HG03565 (cell line): ENCODE measurements around the gene UBE2M.
"Not testable (repeated sequence)": the region's sequence is repeated elsewhere in the genome, so short reads cannot be mapped to it uniquely, and the experiment has no call there.

Source experiments
- ATAC-seq: cut with Tn5 transposase; IDR thresholded peaks from one replicate; pipeline ENCODE4 v1.9.1; 2021; ENCODE audit warnings: mild to moderate bottlenecking, moderate library complexity; ENCODE audit not compliant: unreplicated experiment

UBE2M gene

DNA sequence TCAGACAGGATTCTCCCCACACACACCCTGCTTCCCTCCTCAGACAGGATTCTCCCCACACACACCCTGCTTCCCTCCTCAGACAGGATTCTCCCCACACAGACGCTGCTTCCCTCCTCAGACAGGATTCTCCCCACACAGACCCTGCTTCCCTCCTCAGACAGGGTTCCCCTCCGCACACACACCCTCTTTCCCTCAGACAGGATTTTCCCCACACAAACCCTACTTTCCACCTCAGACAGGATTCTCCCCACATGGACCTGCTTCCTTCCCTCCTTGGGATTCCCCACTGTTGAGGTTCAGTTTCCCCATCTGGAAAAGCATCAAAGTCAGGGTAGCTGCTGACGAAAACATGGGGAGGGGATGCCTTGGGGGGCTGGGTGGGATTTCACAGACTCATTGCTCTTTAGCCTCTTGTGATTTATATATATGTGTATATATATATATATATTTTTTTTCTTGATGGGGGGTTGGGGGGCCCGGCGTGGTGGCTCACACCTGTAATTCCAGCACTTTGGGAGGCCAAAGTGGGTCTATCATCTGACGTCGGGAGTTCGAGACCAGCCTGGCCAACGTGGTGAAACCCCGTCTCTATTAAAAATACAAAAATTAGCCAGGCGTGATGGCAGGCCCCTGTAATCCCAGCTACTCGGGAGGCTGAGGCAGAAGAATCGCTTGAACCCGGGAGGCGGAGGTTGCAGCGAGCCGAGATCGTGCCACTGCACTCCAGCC lies 15.6 kb downstream of the UBE2M start:
- not testable (repeated sequence) for ATAC-seq

DNA sequence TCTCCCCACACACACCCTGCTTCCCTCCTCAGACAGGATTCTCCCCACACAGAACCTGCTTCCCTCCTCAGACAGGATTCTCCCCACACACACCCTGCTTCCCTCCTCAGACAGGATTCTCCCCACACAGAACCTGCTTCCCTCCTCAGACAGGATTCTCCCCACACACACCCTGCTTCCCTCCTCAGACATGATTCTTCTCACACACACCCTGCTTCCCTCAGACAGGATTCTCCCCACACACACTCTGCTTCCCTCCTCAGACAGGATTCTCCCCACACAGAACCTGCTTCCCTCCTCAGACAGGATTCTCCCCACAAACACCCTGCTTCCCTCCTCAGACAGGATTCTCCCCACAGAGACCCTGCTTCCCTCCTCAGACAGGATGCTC lies 19.2 kb downstream of the UBE2M start:
- ATAC-seq, result not testable (repeated sequence)

GRCh38 chr19:58538257-58539168 lies 19.9 kb downstream of the UBE2M start:
- no peak for ATAC-seq

DNA sequence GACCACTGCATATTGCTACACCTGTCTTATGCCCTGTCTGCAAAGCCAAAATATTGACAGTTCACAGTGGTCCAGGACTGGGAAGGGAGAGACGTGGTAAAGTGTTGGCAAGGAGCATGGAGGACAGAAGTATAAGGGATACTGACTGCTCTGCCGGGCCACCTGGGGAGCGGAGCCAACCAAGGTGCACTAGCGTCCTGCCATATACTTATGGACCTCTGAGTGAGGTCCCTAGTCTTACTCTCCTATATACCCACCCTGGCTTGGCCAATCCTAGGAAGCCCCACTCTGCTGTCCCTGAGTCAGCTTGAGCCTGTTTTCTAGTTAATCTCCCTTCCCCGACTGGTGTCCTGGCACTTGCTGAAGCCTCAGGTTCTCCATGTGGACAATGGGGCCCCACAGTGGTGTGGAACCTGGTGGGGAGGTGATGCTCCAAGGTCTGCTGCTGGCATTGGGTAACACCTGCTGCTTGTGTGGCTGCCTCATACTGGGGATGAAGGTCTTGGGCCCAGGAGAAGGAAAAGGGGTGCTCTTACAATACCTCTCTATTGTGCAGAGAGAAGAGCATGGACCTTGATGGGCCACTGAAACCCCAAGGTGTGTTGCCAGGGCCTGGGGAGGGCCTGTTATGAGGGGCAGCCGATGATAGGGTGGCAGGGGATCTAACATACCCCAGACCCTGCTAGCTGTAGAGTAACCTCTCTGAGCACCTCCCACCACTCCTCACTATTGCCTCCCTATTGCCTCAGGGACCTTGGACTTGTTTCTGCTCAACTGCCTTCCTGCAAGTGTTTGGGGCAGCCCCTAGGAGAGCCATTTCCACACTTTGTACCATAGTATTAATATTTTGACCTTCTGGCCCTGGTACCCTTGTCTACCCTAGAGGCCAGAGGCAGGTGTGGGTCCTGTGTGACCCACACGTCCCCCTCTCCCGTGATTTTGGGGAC lies 21.3 kb downstream of the UBE2M start:
- ATAC-seq, result no peak

GRCh38 chr19:58535857-58536256 lies 22.6 kb downstream of the UBE2M start:
- no peak for ATAC-seq

DNA sequence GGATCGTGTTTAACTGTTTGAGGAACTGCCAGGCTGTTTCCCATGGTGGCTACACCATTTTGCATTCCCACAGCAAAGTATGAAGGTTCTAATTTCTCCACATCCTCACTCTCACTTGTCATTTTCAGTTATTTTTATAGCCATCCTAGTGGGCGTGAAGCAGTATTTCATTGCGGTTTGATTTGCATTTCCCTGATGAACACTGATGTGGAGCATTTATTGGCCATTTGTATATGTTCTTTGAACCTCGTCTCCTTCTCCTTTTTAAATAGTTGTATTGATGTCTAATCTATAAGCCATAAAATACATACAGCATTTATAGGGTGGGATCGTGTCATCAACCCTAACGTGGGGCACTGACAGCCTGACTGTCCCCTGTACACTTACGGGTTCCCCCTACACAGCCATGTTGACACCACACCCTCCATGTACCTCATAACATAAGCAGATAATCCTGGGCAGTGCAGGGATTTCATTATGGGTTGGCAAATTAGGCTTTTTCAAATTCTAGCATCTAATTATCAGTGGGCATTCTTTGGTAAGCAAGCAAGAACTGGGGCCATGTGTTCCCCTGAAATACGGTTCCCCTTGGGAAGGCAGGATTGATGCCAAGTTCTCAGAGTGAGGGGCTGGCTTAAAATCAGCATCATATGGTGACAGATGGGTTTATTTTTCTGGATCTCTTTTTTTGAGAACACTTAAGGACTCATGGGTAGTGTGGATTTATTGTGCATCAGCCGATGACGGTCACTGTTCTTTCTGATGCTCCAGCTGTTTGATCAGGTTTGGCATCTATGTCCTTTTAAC lies 27.2 kb downstream of the UBE2M start:
- ATAC-seq, result no peak

GRCh38 chr19:58529405-58529804 lies 29.0 kb downstream of the UBE2M start:
- ATAC-seq, result no peak

DNA sequence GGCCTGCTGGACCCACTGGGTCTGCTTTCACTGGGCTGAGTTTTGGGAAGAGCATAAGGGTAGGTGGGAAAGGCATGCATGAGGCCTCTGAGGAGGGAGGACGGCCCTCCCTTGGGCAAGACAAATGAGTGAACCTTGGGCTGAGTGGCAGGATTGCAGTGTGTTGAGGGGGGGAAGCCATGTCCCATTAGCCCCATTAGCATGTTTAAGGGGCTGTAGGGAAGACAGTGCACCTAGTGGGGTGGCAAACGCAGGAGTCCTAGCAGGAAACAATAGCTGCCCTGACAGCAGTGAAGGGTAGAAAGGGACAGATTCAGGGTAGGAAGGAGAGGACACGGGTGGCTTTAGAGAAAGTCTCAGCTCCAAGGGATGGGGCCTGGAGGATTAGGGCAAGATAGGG lies 35.7 kb downstream of the UBE2M start:
- no peak for ATAC-seq

GRCh38 chr19:58521651-58522050 lies 36.8 kb downstream of the UBE2M start:
- ATAC-seq, result no peak

DNA sequence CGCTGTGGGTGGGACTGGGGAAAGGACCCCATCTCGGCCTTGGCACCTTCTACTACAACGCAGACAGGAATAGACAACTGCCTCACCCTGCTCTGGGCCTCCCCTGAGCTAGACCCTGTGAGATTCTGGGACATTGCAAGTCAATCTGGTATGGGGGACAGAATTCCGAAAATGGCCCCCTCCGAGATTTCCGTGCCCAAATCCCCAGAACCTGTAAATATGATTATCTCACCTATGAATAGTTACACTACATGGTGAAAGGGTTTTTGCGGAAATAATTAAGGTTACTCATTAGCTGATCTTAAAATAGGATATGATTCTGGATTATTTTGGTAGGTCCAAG lies 38.2 kb downstream of the UBE2M start:
- ATAC-seq, result no peak

DNA sequence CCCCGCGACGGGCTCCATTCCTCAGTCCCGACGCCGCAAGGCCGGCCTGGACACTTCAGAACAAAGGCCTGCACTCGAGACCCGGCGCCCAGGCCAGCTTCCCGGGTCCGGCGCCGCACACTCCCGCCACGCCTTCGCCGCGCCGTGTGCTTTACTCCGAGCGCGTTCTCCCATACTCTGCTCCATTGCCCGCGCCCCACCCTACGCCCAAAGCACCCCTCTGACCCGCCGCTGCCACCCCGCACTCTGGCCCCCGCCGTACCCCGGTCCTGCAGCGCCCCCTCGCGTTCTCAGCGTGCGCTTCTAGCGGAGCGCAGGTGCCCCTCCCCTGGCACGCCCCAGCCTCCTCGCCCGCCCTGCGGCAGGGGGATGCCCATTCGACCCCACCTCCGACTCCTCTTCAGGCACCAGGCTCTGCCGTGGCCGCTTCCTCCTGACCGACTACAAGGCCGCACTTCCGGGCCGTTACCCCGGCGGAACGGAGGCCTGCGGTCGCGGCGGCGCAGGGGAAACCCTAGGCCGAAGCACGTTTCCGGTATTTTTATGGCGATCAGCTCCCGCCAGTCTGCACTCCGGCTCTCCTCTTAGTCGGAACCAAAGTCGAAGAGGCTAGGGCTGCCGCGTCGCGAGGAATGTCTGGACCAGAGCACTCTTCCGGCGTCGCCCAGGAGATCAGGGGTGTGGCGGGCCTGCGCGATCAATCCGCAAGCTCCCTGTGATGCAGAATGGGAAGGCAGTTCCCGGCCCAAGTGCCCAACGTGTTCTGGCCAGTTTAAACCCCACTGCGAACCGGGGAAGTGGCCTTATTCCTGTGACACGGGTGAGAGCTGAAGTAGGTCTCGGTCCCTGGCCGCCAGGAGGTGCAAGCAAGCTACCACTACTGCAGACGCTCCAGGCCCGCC lies 38.8 kb downstream of the UBE2M start, which contains the start of gene ZBTB45:
Gene ZBTB45, minus strand, starts transcription at position 456 of the 902 bp plus-strand sequence. CDS start 2,137 bp downstream, outside the sequence.
- peak; percentile 76 for ATAC-seq

GRCh38 chr19:58519087-58519354 lies 39.4 kb downstream of the UBE2M start:
- peak; percentile 0 for ATAC-seq

DNA sequence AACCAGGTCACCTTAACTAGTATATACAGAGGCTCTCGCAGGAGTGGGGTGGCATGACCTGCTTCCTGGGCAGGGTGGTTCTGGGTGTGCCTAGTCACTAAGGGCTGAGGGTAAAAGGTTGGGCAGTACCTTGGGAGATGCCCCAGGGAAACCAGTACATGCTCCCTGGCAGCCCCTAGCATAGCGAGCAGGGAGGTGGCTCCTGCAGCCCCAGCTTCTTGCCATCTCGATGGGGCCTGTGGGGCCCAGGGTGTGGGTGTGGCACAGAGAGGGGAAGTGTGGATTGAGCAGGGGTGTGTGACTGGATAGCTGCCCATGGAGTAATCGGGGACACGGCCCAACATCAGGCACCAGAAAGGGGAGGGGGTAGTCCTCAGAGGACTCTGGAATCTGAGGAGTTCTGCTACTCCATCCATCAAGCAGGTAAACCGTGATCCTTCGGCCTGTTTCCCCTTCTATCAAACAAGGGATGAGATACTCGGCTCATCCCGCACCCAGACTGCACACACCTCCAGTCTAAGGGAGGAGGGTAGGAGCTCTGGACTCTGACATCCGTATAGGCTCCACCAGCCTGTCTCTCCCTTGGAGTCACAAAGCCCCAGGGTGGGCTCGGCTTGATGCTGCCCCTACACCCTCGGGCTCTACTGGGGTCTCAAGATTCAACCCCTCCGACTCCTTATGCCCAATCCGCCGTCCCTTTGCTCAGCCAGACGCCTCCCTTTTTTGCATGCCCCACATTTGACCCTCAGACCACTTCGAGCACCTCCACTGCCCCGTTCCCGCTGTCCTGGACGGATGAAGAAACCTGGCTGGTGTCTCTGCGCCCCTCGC lies 39.9 kb downstream of the UBE2M start:
- ATAC-seq, result no peak

DNA sequence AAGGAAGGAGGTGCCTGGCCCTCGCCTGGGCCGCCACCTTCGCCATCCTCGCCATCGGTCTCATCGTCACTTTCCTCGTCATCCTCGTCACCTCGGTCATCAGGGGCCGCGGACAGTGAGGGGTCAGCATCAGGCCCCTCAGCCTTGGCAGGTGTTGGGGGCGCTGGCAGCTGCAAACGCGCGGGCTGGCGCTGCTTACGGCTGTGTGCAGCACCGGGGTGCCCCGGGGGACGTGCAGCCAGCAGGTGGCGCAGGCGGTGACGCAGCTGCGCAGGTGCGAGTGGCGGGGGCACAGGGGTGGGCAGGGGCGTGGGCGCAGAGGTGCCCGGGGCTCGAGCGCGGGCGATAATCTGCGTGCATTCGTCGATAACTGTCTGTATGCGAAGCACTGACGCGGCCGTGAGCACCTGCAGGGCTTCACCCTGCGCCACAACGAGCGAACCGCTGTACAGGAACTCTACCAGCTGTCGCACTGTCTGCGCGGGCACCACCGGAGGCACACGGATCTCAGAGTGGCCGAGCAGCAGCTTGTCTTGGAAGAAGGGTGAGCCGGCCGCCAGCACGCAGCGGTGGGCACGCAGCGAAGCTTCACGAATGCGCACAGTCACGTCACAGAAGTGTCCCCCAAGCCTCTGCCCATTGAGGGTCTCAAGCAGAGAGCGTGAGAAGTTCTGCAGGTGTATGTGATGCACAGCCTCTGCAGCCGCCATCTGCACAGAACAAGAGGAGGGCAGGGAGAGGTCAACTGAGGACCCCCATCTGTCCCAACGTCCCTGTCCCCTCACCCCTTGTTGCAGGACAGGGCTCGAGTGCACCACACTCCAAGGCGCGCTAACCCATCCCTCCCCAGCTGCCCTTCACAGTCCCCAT lies 41.2 kb downstream of the UBE2M start:
- ATAC-seq, result no peak

- ATAC-seq, result no peak
Measured at GRCh38 chr19:58516246-58516836, 42.1 kb downstream of the UBE2M start.

DNA sequence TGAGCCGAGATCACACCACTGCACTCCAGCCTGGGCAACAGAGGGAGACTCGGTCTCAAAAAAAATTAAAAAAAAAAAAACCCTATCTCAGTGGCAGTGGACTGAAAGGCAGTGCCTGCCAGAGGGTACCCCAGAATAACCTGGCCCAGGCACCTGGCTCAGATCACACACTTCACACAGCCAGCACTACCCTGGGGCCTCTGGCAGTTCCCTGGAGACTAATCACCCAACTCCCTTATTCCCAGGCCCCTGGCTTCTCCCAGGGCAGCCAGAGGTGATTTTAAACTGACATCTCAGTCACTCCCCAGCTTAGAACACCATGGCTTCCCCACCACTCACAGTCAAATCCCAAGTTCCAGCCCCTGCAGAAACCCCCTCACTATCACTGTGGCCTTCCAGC lies 43.2 kb downstream of the UBE2M start:
- no peak for ATAC-seq

DNA sequence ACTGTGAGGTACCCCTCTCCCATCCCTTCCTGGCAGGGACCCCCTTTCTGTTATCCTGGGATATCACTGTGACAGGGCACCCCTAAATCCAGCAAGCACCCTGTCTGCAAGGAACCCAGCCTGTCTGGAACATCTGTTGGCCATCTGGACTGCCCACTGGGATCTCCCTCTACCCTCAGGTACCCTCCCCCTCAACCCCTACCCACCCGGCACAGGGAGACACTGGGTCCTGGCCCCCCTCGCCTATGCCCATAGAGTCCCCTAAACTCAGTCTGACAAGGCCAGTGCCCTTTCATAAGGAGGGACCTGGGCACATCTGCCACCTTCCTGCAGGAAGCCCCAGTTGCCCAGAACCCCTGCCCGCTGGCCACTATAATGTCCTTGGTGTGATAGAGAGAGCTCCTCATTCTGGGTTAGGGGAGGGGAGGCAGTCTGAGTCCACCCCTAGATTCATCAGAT lies 43.8 kb downstream of the UBE2M start:
- no peak for ATAC-seq
